Upper lobe of right lung (tissue), 1 donor: Measurements from ENCODE around the gene HES1. TPM values are rescaled to one million over a fixed set of nuclear protein-coding genes. Genes with fewer than 3 reads are reported as not detected.
A peak's percentile ranks its signal among the peaks of the same experiment; 100 is the strongest.

ENCODE experiments used
- ATAC-seq: fragments of 200-7000 bp; cut with Tn5 transposase; one replicate; pipeline ENCODE4 v1.9.1; 2020; ENCODE audit warnings: mild to moderate bottlenecking, moderate library complexity
- DNase-seq: peaks from one replicate; pipeline ENCODE4 v3.0.0-alpha.2; 2020
- H3K27ac ChIP-seq: fragments of 200-600 bp; one replicate; pipeline ENCODE4 v1.8.0; 2022
- H3K27me3 ChIP-seq: fragments of 200-600 bp; one replicate; pipeline ENCODE4 v1.8.0; 2022; ENCODE audit warnings: mild to moderate bottlenecking
- H3K36me3 ChIP-seq: fragments of 200-600 bp; one replicate; pipeline ENCODE4 v1.8.0; 2022
- H3K4me1 ChIP-seq: fragments of 200-600 bp; one replicate; pipeline ENCODE4 v1.8.0; 2022
- H3K4me3 ChIP-seq: fragments of 200-600 bp; one replicate; pipeline ENCODE4 v1.8.0; 2022; ENCODE audit warnings: mild to moderate bottlenecking
- H3K9me3 ChIP-seq: fragments of 200-600 bp; one replicate; pipeline ENCODE4 v1.8.0; 2022
- CTCF ChIP-seq: fragments of 200-600 bp; IDR thresholded peaks from one replicate; pipeline ENCODE4 v1.8.0; 2022; ENCODE audit warnings: antibody characterized with exemption
- intact Hi-C: fragments of 100-400 bp; cut with DNase I; formaldehyde crosslinking; loops from one replicate; pipeline ENCODE4 v1.11.0; 2022
- total RNA-seq: library from RNA; stranded (reverse); fragmentation: NEBNext Ultra II Directional; extraction: Animal tissue kit (Norgen Biotek cat#: 25700); gene quantifications from one replicate; pipeline ENCODE4 v1.2.1, GENCODE V29; 2021
- donor health status: DM: no; HTN: yes; CAD: no; lungs with severe emphysema.

HES1 gene
- total RNA-seq, 1 donor from 2014 or later: 43.6 TPM

GRCh38 chr3:194139071-194139813 lies 3.3 kb downstream of the HES1 start:
- no peaks in the 10 kb centered on the region for H3K27me3 ChIP-seq
- no peaks in the 10 kb centered on the region for H3K36me3 ChIP-seq
- intact Hi-C loops: loop anchor here (5.0 to 10.0 kb wide), 3 partner anchors 128 to 352 kb away; no protein-coding TSS in a partner anchor
- H3K9me3 ChIP-seq: no peaks in the 10 kb centered on the region
- peak; percentile 63 for DNase-seq
- H3K4me1 ChIP-seq: peaks cover 58% of the 10 kb centered on the region
- no peak for ATAC-seq
- no peak for TF ChIP-seq CTCF
- H3K4me3 ChIP-seq: peak overlapping the region; percentile 68
- H3K27ac ChIP-seq: peak overlapping the region; percentile 80

GRCh38 chr3:194139814-194140391 lies 4.0 kb downstream of the HES1 start:
- intact Hi-C loops: loop anchor here (5.0 to 10.0 kb wide), 3 partner anchors 127 to 353 kb away; no protein-coding TSS in a partner anchor
- H3K36me3 ChIP-seq: no peaks in the 10 kb centered on the region
- H3K4me3 ChIP-seq: peak overlapping the region; percentile 68
- H3K27me3 ChIP-seq: no peaks in the 10 kb centered on the region
- ATAC-seq: no peak
- H3K4me1 ChIP-seq: peaks cover 58% of the 10 kb centered on the region
- TF ChIP-seq CTCF: no peak
- H3K27ac ChIP-seq: peak overlapping the region; percentile 91
- no peaks in the 10 kb centered on the region for H3K9me3 ChIP-seq
- no peak for DNase-seq

GRCh38 chr3:194140520-194141414 lies 4.8 kb downstream of the HES1 start:
- Histone ChIP-seq H3K4me1 (peaks cover 51% of the 10 kb centered on the region), H3K4me3 (peak overlapping the region; percentile 48), H3K27me3 (no peaks in the 10 kb centered on the region), H3K36me3 (no peaks in the 10 kb centered on the region), H3K27ac (peak overlapping the region; percentile 91), H3K9me3 (no peaks in the 10 kb centered on the region)
- intact Hi-C loops: no loop called here
- peak; percentile 85 for DNase-seq
- ATAC-seq: peak; percentile 1
- TF ChIP-seq CTCF: no peak

GRCh38 chr3:194141415-194142155 lies 5.6 kb downstream of the HES1 start:
- intact Hi-C loops: no loop called here
- Histone ChIP-seq H3K9me3 (no peaks in the 10 kb centered on the region), H3K27ac (peak overlapping the region; percentile 96), H3K4me1 (peaks cover 45% of the 10 kb centered on the region), H3K27me3 (no peaks in the 10 kb centered on the region), H3K4me3 (peak overlapping the region; percentile 48), H3K36me3 (no peaks in the 10 kb centered on the region)
- DNase-seq (peak; percentile 97), ATAC-seq (peak; percentile 88)
- no peak for TF ChIP-seq CTCF
